Skeletal muscle tissue (tissue), 4 donors: ENCODE data around the gene KCNAB1. TPM values are rescaled to one million over a fixed set of nuclear protein-coding genes. Genes with fewer than 3 reads are reported as not detected.

Source experiments
- H3K27ac ChIP-seq: one replicate; pipeline ENCODE4 v1.7.0; 2013; ENCODE audit warnings: mild to moderate bottlenecking, low read depth, low read length, inconsistent platforms
- H3K27me3 ChIP-seq, 3 donors: one replicate each; pipeline ENCODE4 v1.7.0; 2013; ENCODE audit warnings: low read length in 3 of 3; ENCODE audit not compliant: control insufficient read depth in 3 of 3, insufficient read depth in 3 of 3
- H3K36me3 ChIP-seq, 3 donors: one replicate each; pipeline ENCODE4 v1.7.0; 2013; ENCODE audit warnings: low read length in 3 of 3; ENCODE audit not compliant: control insufficient read depth in 3 of 3, insufficient read depth in 3 of 3
- H3K4me1 ChIP-seq, 3 donors: one replicate each; pipeline ENCODE4 v1.7.0; 2013; ENCODE audit warnings: low read length in 3 of 3, mild to moderate bottlenecking in 3 of 3; ENCODE audit not compliant: control insufficient read depth in 3 of 3, insufficient read depth in 3 of 3
- H3K4me3 ChIP-seq, 3 donors: one replicate each; pipeline ENCODE4 v1.7.0; 2013; ENCODE audit warnings: low read length in 3 of 3
- H3K9ac ChIP-seq, 3 donors: one replicate each; pipeline ENCODE4 v1.7.0; 2013; ENCODE audit warnings: low read length in 3 of 3, mild to moderate bottlenecking in 3 of 3, moderate library complexity in 2 of 3, low read depth in 1 of 3
- H3K9me3 ChIP-seq, 3 donors: one replicate each; pipeline ENCODE4 v1.7.0; 2013; ENCODE audit warnings: low read length in 3 of 3; ENCODE audit not compliant: control insufficient read depth in 3 of 3
- total RNA-seq: library from RNA; depleted of rRNA; stranded (reverse); fragments of >200 nt; gene quantifications from one replicate; pipeline ENCODE4 v1.2.3, GENCODE V29; 2014
- donor health status: Osteomylitis.

KCNAB1 gene
- total RNA-seq, 1 donor from 2014 or later, result 4.2 TPM

DNA sequence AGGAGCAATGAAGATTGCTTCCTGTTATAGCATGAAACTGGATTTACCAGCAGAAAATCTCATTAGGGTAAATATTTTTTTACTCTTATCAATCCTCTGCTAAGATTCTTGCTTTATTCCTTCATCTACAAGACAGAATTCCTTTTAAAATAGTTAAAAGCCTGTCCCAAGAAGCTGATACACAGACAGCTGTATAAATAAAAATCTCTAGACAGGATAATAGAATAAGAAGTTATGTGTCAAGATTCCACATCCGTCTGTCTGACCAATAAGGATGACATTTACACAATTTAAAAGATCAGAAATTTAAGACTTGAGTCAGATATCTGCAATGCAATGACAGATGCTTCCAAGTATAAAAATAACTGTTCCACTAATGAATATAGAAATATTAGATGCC lies 376.9 kb downstream of the KCNAB1 start:
- H3K4me3 ChIP-seq, result no peak overlapping the region
- no peaks in the 10 kb centered on the region for H3K27me3 ChIP-seq
- no peak overlapping the region for H3K9ac ChIP-seq
- H3K4me1 ChIP-seq, result no peaks in the 10 kb centered on the region
- H3K9me3 ChIP-seq, result no peaks in the 10 kb centered on the region
- no peaks in the 10 kb centered on the region for H3K36me3 ChIP-seq
- no peak overlapping the region for H3K27ac ChIP-seq

GRCh38 chr3:156498307-156498706 lies 377.9 kb downstream of the KCNAB1 start:
- no peak overlapping the region for H3K9ac ChIP-seq

DNA sequence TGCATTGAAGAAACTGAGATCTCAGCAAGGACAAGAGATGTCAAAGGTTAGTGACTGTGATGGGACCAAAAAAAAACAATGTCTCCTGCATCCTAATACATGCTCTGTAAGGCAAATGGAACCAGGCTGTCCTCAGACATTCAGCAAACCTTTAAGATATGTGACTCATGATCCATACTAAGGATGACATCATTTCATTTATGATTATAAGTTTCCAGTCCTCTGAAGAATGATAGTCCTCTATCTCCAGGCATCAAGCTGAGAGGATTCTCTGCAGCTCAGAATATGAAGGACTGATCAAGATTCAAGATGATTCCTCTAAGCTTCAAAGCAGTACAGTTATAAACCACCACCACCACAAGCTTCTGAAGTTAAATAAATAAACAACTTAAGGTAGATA lies 386.9 kb downstream of the KCNAB1 start:
- Histone ChIP-seq H3K9me3 (no peaks in the 10 kb centered on the region), H3K36me3 (no peaks in the 10 kb centered on the region), H3K9ac (no peak overlapping the region), H3K27me3 (no peaks in the 10 kb centered on the region), H3K27ac (no peak overlapping the region), H3K4me1 (no peaks in the 10 kb centered on the region), H3K4me3 (no peak overlapping the region)

More at GRCh38 chr3:156498307-156498706, 377.9 kb downstream of the KCNAB1 start:
- no peaks in the 10 kb centered on the region for H3K4me1 ChIP-seq
- no peaks in the 10 kb centered on the region for H3K36me3 ChIP-seq
- H3K27ac ChIP-seq, result no peak overlapping the region
- no peaks in the 10 kb centered on the region for H3K9me3 ChIP-seq
- H3K27me3 ChIP-seq, result no peaks in the 10 kb centered on the region
- H3K4me3 ChIP-seq, result no peak overlapping the region

- Histone ChIP-seq H3K4me3 (no peak overlapping the region), H3K9ac (no peak overlapping the region)
Measured at GRCh38 chr3:156509189-156510174, 389.1 kb downstream of the KCNAB1 start.

GRCh38 chr3:156511987-156512677 lies 391.8 kb downstream of the KCNAB1 start:
- Histone ChIP-seq H3K36me3 (no peaks in the 10 kb centered on the region), H3K9me3 (no peaks in the 10 kb centered on the region), H3K4me1 (no peaks in the 10 kb centered on the region), H3K9ac (no peak overlapping the region), H3K4me3 (no peak overlapping the region), H3K27ac (no peak overlapping the region), H3K27me3 (no peaks in the 10 kb centered on the region)

More at GRCh38 chr3:156509189-156510174, 389.1 kb downstream of the KCNAB1 start:
- no peak overlapping the region for H3K27ac ChIP-seq
- H3K9me3 ChIP-seq, result no peaks in the 10 kb centered on the region
- no peaks in the 10 kb centered on the region for H3K36me3 ChIP-seq
- no peaks in the 10 kb centered on the region for H3K4me1 ChIP-seq
- H3K27me3 ChIP-seq, result no peaks in the 10 kb centered on the region

- Histone ChIP-seq H3K9me3 (no peaks in the 10 kb centered on the region), H3K4me1 (no peaks in the 10 kb centered on the region), H3K27me3 (no peaks in the 10 kb centered on the region), H3K9ac (no peak overlapping the region), H3K4me3 (no peak overlapping the region), H3K36me3 (no peaks in the 10 kb centered on the region), H3K27ac (no peak overlapping the region)
Measured at GRCh38 chr3:156513619-156514018, 393.2 kb downstream of the KCNAB1 start.

DNA sequence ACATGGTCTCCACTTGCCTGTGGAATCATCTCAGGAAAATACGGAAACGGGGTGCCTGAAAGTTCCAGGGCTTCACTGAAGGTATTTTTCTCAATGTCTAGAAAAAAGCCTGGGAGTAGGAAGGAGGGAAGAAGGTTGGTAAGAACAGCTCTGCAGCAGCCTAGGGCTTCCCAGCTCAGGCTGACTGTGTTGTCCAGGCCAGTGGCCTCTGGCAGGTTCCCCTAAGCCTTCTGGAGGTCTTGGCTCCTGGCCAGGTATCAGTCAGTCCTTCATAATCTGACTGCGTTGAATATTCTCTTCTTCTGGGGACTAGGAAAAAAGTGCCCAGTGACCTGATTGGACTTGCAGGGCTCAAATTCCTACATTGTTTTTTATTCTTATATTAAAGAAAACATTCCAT lies 395.9 kb downstream of the KCNAB1 start:
- Histone ChIP-seq H3K27me3 (no peaks in the 10 kb centered on the region), H3K4me1 (no peaks in the 10 kb centered on the region), H3K27ac (no peak overlapping the region), H3K9me3 (no peaks in the 10 kb centered on the region), H3K4me3 (no peak overlapping the region), H3K36me3 (no peaks in the 10 kb centered on the region), H3K9ac (no peak overlapping the region)

DNA sequence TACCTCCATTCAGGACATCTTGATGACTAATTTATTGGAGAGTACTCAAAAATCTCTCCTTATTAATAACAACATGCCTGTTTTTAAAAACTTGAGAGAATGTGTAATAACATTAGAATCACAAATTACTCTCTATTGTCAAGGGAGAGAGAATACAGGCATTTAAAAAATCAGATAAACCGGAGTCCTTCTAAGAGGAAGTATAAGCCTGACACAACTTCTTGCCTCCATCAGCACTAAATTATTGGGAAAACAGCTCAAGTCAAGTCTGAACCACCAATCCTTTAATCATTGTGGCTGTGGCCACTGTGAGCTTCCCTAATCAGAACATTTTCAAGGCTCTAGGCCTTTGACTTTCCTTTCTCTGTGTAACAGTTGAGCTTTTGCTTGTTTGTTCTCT lies 396.6 kb downstream of the KCNAB1 start:
- Histone ChIP-seq H3K9ac (no peak overlapping the region), H3K4me3 (no peak overlapping the region), H3K27me3 (no peaks in the 10 kb centered on the region), H3K4me1 (no peaks in the 10 kb centered on the region), H3K9me3 (no peaks in the 10 kb centered on the region), H3K27ac (no peak overlapping the region), H3K36me3 (no peaks in the 10 kb centered on the region)

DNA sequence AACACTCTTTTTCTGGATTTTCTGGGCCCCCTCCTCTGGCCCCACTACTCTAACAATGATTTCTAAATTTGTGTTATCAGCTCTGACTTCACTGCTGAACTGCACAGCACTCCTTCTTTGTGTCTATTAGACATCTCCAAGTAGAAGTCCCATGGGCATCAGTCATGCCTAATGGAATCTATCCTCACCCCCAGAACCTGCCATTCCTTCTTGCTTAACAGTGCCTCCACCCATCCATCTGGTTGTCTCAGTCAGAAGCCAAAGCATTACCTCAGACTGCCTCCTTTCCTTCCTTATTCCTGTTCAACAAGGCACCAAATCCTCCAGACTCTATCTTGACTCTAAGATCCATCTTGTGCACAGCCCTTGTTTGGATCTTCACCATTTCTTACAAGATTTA lies 398.3 kb downstream of the KCNAB1 start:
- no peak overlapping the region for H3K4me3 ChIP-seq
- H3K9me3 ChIP-seq, result no peaks in the 10 kb centered on the region
- no peak overlapping the region for H3K9ac ChIP-seq
- H3K36me3 ChIP-seq, result no peaks in the 10 kb centered on the region
- H3K4me1 ChIP-seq, result no peaks in the 10 kb centered on the region
- no peaks in the 10 kb centered on the region for H3K27me3 ChIP-seq
- H3K27ac ChIP-seq, result no peak overlapping the region

DNA sequence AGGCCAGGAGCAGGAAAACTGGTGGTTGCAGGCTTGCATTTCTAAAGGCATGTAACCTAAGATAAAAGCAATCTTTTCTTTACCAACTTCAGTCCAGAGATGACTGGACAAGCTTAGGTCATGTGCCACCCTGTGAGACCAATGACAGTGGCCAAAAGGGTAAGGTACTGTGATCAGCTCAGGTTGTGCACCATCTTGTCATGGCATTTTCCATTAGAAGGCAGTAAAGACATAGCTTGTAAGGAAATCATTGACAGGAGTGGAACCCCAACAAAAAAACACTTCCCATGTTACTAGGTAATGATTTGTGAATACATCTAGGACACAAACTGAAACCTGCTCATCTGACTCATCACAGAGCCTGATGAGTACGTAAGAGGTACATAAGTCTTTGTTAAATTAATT lies 399.4 kb downstream of the KCNAB1 start:
- H3K9ac ChIP-seq, result no peak overlapping the region
- H3K4me1 ChIP-seq, result no peaks in the 10 kb centered on the region
- H3K36me3 ChIP-seq, result no peaks in the 10 kb centered on the region
- H3K9me3 ChIP-seq, result no peaks in the 10 kb centered on the region
- no peaks in the 10 kb centered on the region for H3K27me3 ChIP-seq
- no peak overlapping the region for H3K4me3 ChIP-seq
- H3K27ac ChIP-seq, result no peak overlapping the region
